T-helper 1 cell treated with Interleukin-12 subunit alpha and Interleukin-12 subunit beta and Interleukin-4 antibody, amounts not matched to agents 30 ng/mL and 1 ng/mL, for 36 hours (primary cell): ENCODE data around the gene SMG6. TPM values are rescaled to one million over a fixed set of nuclear protein-coding genes. Genes with fewer than 3 reads are reported as not detected.
"Not testable (repeated sequence)": the region's sequence is repeated elsewhere in the genome, so short reads cannot be mapped to it uniquely, and the experiment has no call there.

Experiments
- intact Hi-C: fragments of 100-400 bp; cut with micrococcal nuclease; formaldehyde crosslinking; loops from one replicate; pipeline ENCODE4 v1.15.1; 2024
- total RNA-seq: library from RNA; stranded (reverse); gene quantifications from 2 replicates; pipeline ENCODE4 v1.2.3, GENCODE V29; 2022

SMG6 gene
- total RNA-seq, 1 donor from 2014 or later = 42.1 TPM

- intact Hi-C loops = no loop called here
Observed at GRCh38 chr17:2184993-2185931, 118.3 kb downstream of the SMG6 start.

GRCh38 chr17:2183346-2183745 is 120.2 kb downstream of the SMG6 start:
- intact Hi-C loops = no loop called here

- intact Hi-C loops = no loop called here
Observed at GRCh38 chr17:2181897-2182448, 121.6 kb downstream of the SMG6 start.

- intact Hi-C loops = no loop called here
Observed at GRCh38 chr17:2181206-2181896, 122.2 kb downstream of the SMG6 start.

- intact Hi-C loops = no loop called here
Observed at GRCh38 chr17:2180768-2181167, 122.8 kb downstream of the SMG6 start.

GRCh38 chr17:2179615-2180295 is 123.8 kb downstream of the SMG6 start:
- intact Hi-C loops = no loop called here

GRCh38 chr17:2178798-2179501 is 124.6 kb downstream of the SMG6 start:
- intact Hi-C loops = no loop called here

GRCh38 chr17:2177235-2177811 is 126.3 kb downstream of the SMG6 start:
- intact Hi-C loops = loop anchor here (2.0 kb wide), 1 partner anchor 13 kb away; no protein-coding TSS in a partner anchor

DNA sequence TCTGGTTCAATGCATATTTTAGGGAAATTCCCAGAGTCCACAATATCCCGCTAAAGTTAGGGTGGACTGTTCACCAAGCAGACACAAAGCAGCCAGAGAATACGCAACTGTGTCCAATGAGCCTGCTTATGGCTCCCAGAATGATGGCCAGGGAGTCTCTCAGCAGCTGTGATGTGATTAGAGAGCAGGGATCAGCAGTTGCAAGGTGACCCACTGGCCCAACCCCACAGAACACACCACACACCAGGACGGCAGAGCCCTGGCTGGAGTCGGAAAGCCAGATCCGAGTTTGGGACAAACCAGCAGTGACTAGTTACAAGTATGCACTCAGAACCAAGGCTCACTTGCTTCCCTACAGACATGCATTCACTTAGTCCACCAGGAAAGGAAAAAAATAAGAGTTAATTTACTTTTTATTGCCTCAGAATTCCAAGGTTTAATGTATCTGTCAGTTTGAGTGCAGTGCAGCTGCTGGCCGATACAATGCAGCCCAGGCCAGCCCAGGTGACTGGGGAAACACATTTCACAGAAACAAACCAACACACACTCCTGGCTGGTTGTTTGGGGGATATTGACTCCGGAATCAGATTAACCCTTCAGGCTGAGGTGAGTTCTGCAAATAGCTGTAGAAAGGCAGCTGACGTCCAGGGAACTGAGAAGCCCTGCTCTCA is 127.0 kb downstream of the SMG6 start:
- intact Hi-C loops = loop anchor here (2.0 kb wide), 1 partner anchor 14 kb away; no protein-coding TSS in a partner anchor

- intact Hi-C loops = no loop called here
Observed at GRCh38 chr17:2175294-2175628, 128.3 kb downstream of the SMG6 start.

DNA sequence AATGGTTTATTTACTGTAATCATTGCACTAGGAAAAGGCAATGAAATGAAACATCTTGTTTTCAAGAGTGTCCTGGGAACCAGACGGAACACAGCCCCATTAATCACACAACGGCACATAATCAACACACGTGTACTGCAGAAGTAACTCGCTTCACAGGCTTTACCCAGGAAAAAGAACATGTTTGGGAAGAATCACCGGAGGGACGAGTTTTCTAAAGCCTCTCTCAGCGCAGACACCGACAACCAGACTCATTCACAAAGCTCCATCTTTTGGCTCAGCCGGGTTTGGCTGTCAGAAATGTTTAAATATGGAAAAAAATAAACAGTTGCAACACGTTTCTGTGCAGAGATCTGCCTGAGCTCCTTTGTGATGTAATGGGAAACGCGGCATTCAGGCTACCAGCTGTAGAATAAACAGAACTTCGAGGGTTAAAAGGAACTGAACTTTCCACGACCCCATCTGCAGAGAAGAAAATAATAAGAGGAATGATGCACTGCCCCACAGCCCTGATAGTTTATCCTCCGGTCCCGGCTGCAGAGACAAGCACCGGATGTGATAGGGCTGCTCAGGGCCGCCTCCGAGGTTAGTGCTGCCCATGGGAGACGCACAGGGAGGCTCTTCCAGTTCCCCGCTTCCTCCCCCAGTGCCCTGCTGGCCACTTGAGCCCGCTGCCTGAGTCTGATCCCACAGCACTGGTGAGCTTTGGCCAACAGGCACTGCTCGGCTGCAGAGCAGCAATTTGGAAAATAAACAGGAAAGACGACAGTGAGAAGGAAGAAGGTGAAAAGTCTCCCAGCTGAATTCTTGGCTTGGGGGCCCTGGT is 128.9 kb downstream of the SMG6 start:
- intact Hi-C loops = loop anchor here (5.0 kb wide), 1 partner anchor 68 kb away; no protein-coding TSS in a partner anchor

DNA sequence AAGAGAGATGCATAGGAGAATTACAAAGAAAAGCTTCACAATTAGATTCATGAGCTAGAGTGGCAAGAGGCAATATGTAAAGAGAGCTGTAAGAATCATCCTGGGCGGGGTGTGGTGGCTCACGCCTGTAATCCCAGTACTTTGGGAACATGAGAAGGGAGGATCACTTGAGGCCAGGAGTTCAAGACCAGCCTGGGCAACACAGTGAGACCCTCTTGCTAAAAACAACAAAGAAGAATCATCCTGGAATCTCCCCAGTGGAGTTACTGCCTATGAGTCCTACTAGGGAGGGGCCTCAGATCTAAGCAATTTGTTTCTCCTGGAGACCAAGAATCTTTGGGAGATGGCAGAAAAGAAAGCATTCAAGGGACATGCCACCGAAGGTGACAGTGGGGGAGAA is 129.6 kb downstream of the SMG6 start:
- intact Hi-C loops = loop anchor here (5.0 kb wide), 1 partner anchor 68 kb away; no protein-coding TSS in a partner anchor

- intact Hi-C loops = loop anchor here (5.0 kb wide), 1 partner anchor 69 kb away; no protein-coding TSS in a partner anchor
Observed at GRCh38 chr17:2172999-2173398, 130.6 kb downstream of the SMG6 start.

GRCh38 chr17:2172077-2172851 is 131.3 kb downstream of the SMG6 start:
- intact Hi-C loops = loop anchor here (5.0 kb wide), 1 partner anchor 70 kb away; no protein-coding TSS in a partner anchor

DNA sequence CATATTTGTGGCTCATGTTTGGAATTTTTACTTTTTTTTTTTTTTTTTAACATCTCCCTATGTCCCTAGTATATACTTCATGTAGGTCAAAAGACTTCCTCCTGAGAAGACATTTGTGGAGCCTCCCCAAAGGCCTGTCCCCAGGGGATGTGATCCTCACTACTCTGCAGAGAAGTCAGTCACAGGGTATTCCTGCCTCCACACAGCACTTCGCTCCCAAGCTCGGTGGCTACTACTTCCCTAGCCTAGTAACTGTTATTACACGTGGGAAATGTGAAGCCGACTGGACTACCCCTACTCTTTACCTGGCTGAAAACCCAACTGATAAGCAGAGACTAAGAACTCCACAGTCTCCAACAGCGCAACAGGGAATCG is 131.9 kb downstream of the SMG6 start:
- intact Hi-C loops = loop anchor here (2.0 to 5.0 kb wide), 2 partner anchors 43 to 71 kb away; no protein-coding TSS in a partner anchor

GRCh38 chr17:2170023-2170422 is 133.6 kb downstream of the SMG6 start:
- intact Hi-C loops = loop anchor here (2.0 to 5.0 kb wide), 2 partner anchors 45 to 72 kb away; no protein-coding TSS in a partner anchor

- intact Hi-C loops = not testable (repeated sequence)
Observed at GRCh38 chr17:2165723-2166122, 137.9 kb downstream of the SMG6 start.

GRCh38 chr17:2158396-2158780 is 145.2 kb downstream of the SMG6 start:
- intact Hi-C loops = loop anchor here (5.0 kb wide), 1 partner anchor 71 kb away; no protein-coding TSS in a partner anchor
